Psoas muscle (tissue), 8 donors: ENCODE data around the gene PKM. TPM values are rescaled to one million over a fixed set of nuclear protein-coding genes. Genes with fewer than 3 reads are reported as not detected.
"Not testable (repeated sequence)": the region's sequence is repeated elsewhere in the genome, so short reads cannot be mapped to it uniquely, and the experiment has no call there.

ENCODE experiments used
- ATAC-seq, 4 donors: fragments of 200-7000 bp; cut with Tn5 transposase; one replicate each; pipeline ENCODE4 v1.9.1; 2020; ENCODE audit warnings: moderate library complexity in 3 of 4, mild to moderate bottlenecking in 2 of 4
- DNase-seq, 2 donors: peaks; one replicate each; pipeline ENCODE4 v3.0.0-alpha.2; 2020
- H3K27ac ChIP-seq: fragments of 200-600 bp; one replicate; pipeline ENCODE4 v1.8.0; 2022
- H3K27me3 ChIP-seq, 3 donors: fragments of 200-600 bp in 1 of 3; one replicate each; pipeline versions ENCODE4 v1.6.1 to v1.8.0; 2013 to 2022; ENCODE audit warnings: low read length in 2 of 3, mild to moderate bottlenecking in 2 of 3, moderate library complexity in 1 of 3; ENCODE audit not compliant: insufficient read depth in 3 of 3
- H3K36me3 ChIP-seq, 2 donors: fragments of 200-600 bp in 1 of 2; one replicate each; pipeline versions ENCODE4 v1.6.1 to v1.8.0; 2013 to 2022; ENCODE audit warnings: low read depth in 1 of 2, mild to moderate bottlenecking in 1 of 2, moderate library complexity in 1 of 2; ENCODE audit not compliant: insufficient read depth in 1 of 2
- H3K4me1 ChIP-seq: fragments of 200-600 bp; one replicate; pipeline ENCODE4 v1.8.0; 2022
- H3K4me3 ChIP-seq: fragments of 200-600 bp; one replicate; pipeline ENCODE4 v1.8.0; 2022; ENCODE audit warnings: mild to moderate bottlenecking
- H3K9me3 ChIP-seq: fragments of 200-600 bp; one replicate; pipeline ENCODE4 v1.8.0; 2022
- WGBS, 3 donors: extraction: QIAGEN DNeasy Blood & Tissue Kit; methylation state at CpG; one replicate each; pipeline versions ENCODE4 v1.1.6 to v1.1.7; 2013; 5-methylcytosine and 5-hydroxymethylcytosine counted together
- intact Hi-C, 2 donors: fragments of 100-400 bp; cut with DNase I; formaldehyde crosslinking; loops; one replicate each; pipeline versions ENCODE4 v1.11.0 to v1.14.2; 2022
- long read RNA-seq, 2 donors: library from polyadenylated mRNA; unstranded; transcript quantifications; one replicate each; pipeline ENCODE4 v2.0.0, GENCODE V29; 2021
- polyA plus RNA-seq, 3 donors: library from polyadenylated mRNA; stranded (reverse); fragments of 200-250 nt; gene quantifications; one replicate each; pipeline ENCODE4 v1.2.3, GENCODE V29; 2013
- total RNA-seq, 4 donors: library from RNA; stranded (reverse); fragmentation: NEBNext Ultra II Directional in 2 of 4; extraction: Animal tissue kit (Norgen Biotek cat#: 25700) in 2 of 4; gene quantifications; one replicate each; pipeline versions ENCODE4 v1.2.1 to v1.2.4, GENCODE V29; 2021 to 2023
- TF ChIP-seq, protein P1 (sequence below): fragments of 200-600 bp; IDR thresholded peaks from one replicate; pipeline ENCODE4 v1.8.0; 2022; ENCODE audit warnings: antibody characterized with exemption
- donor health status: healthy with polysubstance abuse.
- donor health status: DM: no; HTN: no; CAD: no; lungs with moderate emphysema.
- donor health status: Bipolar disorder and iron deficiency.
- donor health status: healthy.
- donor health status: DM: yes; HTN: yes; CAD: no.
- donor health status: DM: no; HTN: no; CAD: no.
- donor health status: DM: no; HTN: no; CAD: no.
- donor health status: DM: yes; HTN: yes; CAD: no.

Gene PKM
- 1,000 to 10,000 TPM in 1 of 4 donors, 100 to 1,000 TPM in 3; 513 to 1,170 (median 767) TPM for total RNA-seq
- 1,000 to 10,000 TPM in 2 of 3 donors, 100 to 1,000 TPM in 1; 909 to 1,135 (median 1,127) TPM for polyA plus RNA-seq
- long read RNA-seq, donor 1, transcript PKM-214 (2 exons, 2,301 nt), result minor isoform, 6 of 767 reads
- long read RNA-seq, donor 1, transcript PKM-202 (11 exons, 2,318 nt), result major isoform, 82 of 767 reads
- long read RNA-seq, donor 1, partial matches to known transcripts, result 65 of 767 reads
- long read RNA-seq, donor 1, other reads (novel, unspliced or antisense), result 614 of 767 reads
- long read RNA-seq, donor 2, transcript PKM-202 (11 exons, 2,318 nt), result major isoform, 130 of 3,703 reads
- long read RNA-seq, donor 2, transcript PKM-214 (2 exons, 2,301 nt), result minor isoform, 10 of 3,703 reads
- long read RNA-seq, donor 2, partial matches to known transcripts, result 324 of 3,703 reads
- long read RNA-seq, donor 2, other reads (novel, unspliced or antisense), result 3,232 of 3,703 reads

DNA sequence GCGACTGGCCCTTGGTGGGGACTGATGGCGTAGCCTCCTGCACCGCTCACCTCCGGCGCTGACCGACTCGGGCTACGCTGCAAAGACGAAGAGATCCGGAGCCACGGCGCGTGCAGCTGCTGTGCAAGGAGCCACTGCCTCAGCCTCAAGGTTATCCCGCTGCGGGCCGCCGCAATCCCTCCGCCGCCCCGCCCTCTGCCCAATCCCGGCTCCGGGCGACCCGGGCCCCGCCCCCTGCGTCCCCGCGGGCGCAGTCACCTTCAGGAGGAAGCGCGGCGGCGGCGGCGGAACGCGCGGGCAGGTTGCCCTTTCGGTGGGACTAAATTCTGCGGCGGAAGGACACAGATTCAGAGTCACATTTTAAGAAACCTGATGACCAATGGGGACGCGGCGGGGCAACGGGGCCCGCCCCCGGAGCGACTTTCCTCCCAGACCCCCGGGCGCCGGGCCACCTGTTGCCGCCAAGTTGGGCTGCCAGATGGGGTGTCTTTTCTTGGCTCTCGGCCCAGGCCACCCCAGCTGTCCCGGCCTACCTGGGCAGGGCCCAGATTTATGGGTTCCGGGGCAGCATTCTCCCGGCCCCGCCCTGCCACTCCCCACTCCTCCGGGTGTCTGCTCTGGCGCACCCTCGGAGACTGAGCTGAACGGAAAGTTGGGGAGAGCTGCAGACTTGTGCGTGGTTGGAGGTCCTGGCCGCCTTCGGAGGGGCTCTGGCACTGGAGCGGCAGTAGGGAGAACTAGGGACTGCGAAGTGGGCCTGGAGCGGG lies at the start of gene PKM:
PKM (minus strand) TSS at position 125 of the 767 bp plus-strand sequence. CDS start 12,093 bp downstream, outside the sequence.
- peak within 1 kb of the TSS; percentile 99 for H3K4me3 ChIP-seq
- peak within 1 kb of the TSS; percentile 99 for H3K27ac ChIP-seq
- no peaks in the 10 kb centered on the region for H3K27me3 ChIP-seq
- DNase-seq (peak; percentile 97 to 98), ATAC-seq (peak; percentile 81 to 85 (median 84))
- WGBS, 3 donors, result 0% methylated on average over 62 to 67 of the region's 67 CpGs
- H3K36me3 ChIP-seq, result no peaks in the 10 kb centered on the region
- H3K4me1 ChIP-seq, result peaks cover 39% of the 10 kb centered on the region
- intact Hi-C loops, result loop anchor here (2.0 to 5.0 kb wide), 4 partner anchors 30 to 42 kb away; partner anchors contain the start of genes PARP6 (in 2 of the 2) and GRAMD2A (in 1 of the 2)
- H3K9me3 ChIP-seq, result no peaks in the 10 kb centered on the region
- TF ChIP-seq, protein P1, sequence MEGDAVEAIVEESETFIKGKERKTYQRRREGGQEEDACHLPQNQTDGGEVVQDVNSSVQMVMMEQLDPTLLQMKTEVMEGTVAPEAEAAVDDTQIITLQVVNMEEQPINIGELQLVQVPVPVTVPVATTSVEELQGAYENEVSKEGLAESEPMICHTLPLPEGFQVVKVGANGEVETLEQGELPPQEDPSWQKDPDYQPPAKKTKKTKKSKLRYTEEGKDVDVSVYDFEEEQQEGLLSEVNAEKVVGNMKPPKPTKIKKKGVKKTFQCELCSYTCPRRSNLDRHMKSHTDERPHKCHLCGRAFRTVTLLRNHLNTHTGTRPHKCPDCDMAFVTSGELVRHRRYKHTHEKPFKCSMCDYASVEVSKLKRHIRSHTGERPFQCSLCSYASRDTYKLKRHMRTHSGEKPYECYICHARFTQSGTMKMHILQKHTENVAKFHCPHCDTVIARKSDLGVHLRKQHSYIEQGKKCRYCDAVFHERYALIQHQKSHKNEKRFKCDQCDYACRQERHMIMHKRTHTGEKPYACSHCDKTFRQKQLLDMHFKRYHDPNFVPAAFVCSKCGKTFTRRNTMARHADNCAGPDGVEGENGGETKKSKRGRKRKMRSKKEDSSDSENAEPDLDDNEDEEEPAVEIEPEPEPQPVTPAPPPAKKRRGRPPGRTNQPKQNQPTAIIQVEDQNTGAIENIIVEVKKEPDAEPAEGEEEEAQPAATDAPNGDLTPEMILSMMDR, result no peak

DNA sequence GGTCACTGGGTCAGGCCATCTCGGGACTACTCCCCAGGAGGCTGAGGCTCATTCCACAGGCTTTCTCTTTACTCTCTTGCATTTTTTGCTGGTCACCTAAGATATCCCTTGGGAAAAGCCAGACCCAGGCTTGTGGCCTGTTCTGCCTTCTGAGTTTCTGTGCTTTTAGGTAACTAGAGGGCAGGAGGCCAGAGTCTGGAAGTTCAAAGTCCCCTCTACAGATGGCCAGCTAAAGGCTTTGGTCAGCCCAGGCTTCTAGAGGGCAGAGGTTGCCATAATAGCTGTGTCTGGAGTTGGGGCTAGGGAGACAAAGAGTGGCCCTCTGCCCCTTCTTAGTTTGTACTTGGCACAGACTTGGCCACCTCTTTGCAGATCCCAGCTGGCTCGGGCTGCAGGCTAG lies 49.8 kb upstream of the PKM start:
- Histone ChIP-seq H3K4me3 (no peak overlapping the region), H3K36me3 (no peaks in the 10 kb centered on the region), H3K4me1 (no peaks in the 10 kb centered on the region), H3K27ac (no peak overlapping the region), H3K9me3 (no peaks in the 10 kb centered on the region), H3K27me3 (no peaks in the 10 kb centered on the region)
- WGBS, 3 donors, result 65 to 74% (median 67%) methylated on average over 2 of the region's 2 CpGs
- no peak for DNase-seq
- ATAC-seq, result no peak
- TF ChIP-seq, protein P1, result no peak
- intact Hi-C loops, result no loop called here

DNA sequence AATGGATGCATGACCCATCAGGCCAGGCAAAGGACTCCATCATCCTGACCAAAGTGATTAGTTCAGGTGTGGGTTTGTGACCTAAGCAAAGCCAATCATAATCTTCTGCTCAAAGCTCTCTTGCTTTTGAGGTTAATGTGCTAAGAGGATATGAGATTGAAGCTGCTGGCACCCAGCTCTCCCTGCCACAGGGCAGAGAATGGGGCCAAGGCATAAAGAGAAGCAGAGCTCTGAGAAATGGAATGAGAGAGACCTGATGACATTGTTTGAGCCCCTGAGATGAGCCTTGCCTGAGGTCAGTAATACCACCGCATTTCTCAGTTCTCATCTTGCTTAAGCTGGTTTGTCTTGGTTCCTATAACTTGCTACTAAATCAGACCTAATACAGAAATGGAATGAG lies 47.7 kb upstream of the PKM start:
- Histone ChIP-seq H3K27me3 (no peaks in the 10 kb centered on the region), H3K4me1 (no peaks in the 10 kb centered on the region), H3K27ac (no peak overlapping the region), H3K4me3 (no peak overlapping the region), H3K36me3 (no peaks in the 10 kb centered on the region), H3K9me3 (no peaks in the 10 kb centered on the region)
- WGBS, 3 donors, result 78 to 95% (median 90%) methylated on average over 1 of the region's 1 CpG
- DNase-seq (no peak), ATAC-seq (no peak)
- intact Hi-C loops, result no loop called here
- TF ChIP-seq, protein P1, result no peak

DNA sequence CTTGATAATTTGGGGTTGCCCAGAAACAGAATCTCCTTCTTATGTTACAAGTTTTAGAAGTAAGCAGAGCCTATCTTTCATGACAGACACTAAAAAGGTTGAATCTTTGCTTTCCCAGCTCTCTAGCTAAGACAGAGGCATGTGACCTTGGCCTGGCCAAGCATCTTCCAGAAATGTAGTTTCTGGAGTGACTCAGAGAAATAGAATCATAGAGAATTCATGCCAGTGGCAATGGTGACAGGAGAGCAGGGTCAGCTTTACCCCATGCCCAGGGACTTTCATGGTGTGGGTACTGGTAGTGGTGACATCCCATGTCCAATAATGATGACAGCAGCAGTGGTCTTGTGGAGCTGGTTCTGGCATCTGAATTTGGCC lies 45.3 kb upstream of the PKM start:
- no peaks in the 10 kb centered on the region for H3K27me3 ChIP-seq
- H3K36me3 ChIP-seq, result no peaks in the 10 kb centered on the region
- no peak overlapping the region for H3K27ac ChIP-seq
- intact Hi-C loops, result no loop called here
- no peak for DNase-seq
- TF ChIP-seq, protein P1, result no peak
- no peaks in the 10 kb centered on the region for H3K9me3 ChIP-seq
- no peak for ATAC-seq
- peaks cover 12% of the 10 kb centered on the region for H3K4me1 ChIP-seq
- no peak overlapping the region for H3K4me3 ChIP-seq

DNA sequence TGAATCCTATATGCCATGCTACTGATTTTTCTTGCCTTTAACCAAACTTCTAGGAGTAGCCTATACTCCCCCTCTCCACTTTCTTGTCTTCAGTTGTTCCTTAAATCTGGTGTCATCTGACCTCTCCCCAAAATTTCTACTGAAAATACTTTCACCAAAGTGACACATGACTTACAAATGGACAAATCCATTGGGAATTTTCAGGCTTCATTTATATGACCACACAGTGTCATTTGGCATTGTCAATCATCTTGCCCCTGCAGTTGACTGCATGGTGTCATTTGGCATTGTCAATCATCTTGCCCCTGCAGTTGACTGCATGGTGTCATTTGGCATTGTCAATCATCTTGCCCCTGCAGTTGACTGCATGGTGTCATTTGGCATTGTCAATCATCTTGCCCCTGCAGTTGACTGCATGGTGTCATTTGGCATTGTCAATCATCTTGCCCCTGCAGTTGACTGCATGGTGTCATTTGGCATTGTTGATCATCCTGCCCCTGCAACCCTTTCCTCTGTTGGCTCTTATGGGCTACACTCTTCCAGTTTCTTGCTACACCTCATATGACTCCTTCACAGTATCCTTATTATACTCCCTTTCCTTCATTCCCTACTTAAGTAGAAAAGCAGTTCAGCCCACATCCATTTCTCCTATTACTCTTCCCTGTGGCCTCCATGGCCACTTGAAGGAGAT lies 44.8 kb upstream of the PKM start:
- H3K27me3 ChIP-seq, H3K9me3 ChIP-seq, H3K27ac ChIP-seq, ATAC-seq, H3K36me3 ChIP-seq, DNase-seq, intact Hi-C loops, H3K4me3 ChIP-seq: not testable (repeated sequence)
- H3K4me1 ChIP-seq, result peaks cover 18% of the 10 kb centered on the region
